GM04504 (cell line): ENCODE data around the gene PSTPIP1.
"Not testable (repeated sequence)": the region's sequence is repeated elsewhere in the genome, so short reads cannot be mapped to it uniquely, and the experiment has no call there.

Source experiments
- DNase-seq: peaks from one replicate; pipeline ENCODE4 v3.0.0-alpha.2; 2012; ENCODE audit warnings: low read depth

PSTPIP1 gene

DNA sequence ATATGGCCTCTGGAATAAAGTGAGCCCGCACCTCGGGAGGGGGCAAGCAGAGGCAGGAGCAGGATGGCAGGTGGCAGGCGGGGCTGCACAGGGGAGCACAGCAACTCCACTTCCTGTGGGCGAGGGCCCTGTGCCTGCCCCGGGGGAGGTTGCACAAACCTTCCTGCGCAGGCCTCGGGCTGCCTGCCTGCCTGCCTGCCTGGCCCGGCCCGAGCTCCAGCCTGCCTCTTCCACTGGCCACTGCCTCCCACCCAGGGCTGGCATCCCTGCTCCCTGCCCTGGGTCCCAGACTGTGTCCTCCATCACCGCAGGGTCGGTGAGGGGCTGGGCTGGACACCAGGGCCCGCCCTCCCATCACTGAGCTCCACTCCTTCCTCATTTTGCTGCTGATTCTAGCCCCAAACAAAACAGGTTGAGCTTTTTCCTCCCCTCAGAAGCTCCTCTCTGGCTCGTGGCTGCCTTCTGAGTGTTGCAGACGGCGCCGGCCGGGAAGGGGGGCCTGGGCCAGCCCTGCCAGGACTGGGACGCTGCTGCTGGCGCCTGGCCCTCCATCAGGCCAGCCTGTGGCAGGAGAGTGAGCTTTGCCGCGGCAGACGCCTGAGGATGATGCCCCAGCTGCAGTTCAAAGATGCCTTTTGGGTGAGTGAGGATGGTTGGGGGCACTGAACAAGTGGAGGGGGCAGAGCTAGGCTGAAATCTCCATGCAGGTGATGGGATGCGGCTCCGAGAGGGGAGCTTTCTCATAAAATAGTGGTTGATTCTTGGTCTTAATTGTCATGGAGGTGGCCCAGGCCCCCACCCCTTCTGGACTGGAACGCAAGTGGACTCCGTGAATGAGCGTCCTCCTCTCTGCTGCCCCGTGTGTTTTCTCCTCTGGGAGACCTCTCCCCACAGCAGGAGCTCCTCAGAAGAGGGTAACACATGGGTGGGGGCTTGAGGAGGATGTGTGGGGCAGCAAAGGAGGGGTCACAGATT lies at the start of gene PSTPIP1:
Gene PSTPIP1, plus strand, starts transcription at position 156 of the 975 bp plus-strand sequence. Its CDS starts 448 bp downstream, at position 604.
- no peak for DNase-seq

DNA sequence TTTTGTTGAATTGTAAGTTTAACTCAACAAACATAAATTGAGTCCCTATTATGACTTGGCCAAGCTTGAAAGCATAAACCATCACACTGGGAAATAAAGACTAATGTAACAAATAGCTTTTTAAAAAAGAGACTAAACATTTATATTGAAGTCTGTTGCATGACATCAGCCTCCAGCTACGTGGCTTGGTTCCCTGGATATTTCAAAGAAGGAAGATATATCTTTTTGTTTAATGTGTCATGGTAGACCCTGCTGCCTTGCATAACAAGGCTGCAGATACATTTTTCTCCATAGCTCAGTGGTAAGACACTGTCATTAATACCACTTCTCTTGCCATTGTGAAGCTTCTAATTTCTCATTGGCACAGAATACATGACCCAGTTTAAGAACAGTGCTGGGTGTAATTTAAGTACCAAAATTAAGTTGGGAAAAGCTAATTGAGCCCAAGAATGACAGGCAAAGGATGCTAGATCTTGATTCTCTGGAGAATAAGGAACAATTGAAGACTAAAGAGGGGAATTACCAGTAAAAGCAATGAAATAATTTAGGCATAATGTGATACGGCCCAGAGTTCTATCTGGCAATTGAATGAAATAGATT lies 49.3 kb upstream of the PSTPIP1 start:
- DNase-seq, result no peak

DNA sequence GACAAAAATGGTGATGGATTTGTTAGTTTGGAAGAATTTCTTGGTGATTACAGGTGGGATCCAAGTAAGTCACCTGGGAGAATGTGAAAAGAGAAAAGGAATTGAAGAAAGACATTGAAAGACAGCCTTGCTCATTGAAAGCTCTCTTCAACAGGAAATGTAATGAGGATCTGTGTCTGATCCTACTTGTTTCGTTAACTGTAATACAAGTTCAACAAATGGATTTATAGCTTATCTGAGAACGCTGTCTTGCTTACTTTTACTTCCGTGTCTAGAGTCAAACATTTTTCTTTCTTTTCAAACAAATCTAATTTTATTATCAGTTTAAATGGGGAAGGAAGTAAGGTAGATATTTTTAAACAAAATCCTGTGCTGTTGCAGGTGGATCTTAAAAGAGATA lies 47.5 kb upstream of the PSTPIP1 start:
- DNase-seq, result no peak

DNA sequence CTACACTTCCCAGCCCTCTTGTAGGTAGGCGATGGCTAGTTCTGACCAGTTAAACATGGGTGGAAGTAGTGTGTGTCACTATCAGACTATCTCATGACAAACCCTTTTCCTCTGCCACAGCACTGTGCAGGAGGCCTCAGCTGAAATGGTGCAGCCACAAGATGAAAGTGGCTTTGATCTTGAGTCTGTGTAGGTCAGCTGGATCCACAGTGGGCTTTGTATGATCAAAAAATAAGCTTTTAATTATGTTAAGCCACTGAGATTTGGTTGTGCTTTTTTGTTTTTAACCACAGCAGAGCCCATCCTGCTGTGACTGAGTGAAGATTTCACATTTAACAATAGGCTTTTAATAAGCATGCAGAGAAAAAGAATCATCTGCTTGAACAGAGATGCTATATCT lies 43.7 kb upstream of the PSTPIP1 start:
- DNase-seq, result no peak

DNA sequence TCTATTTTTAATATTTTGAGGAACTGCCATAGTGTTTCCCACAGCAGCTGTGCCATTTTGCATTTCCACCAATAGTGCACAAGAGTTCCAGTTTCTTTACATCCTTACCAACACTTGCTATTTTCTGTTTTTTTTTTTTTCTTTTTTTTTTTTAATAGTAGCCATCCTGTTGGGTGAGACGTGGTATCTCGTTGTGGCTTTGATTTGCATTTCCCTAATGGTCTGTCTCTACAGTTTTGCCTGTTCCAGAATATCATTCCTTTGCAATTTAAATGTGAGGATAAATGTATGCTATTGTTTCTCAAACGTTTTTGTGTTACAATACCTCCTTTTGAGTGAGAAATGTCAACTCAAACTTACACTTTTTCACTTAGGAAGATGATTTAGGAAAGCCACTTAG lies 41.0 kb upstream of the PSTPIP1 start:
- no peak for DNase-seq

DNA sequence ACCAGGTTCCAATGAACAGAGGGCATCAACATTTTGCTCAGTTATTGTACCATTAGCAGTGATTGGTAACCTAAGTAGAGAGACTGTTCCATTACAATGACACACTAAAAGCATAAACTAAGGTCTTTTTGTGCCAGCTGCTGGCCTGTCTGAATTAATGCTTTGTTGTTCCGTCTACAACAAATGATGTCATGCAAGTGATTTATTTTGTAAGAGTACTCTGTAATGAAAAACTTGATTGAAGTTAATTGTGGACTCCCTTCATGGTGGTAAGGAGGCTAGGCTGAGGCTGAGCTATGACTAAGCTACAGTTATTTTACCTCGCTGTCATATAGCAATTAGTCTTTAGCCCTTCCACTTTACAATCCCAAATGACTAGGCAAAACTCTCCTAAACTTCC lies 40.2 kb upstream of the PSTPIP1 start:
- no peak for DNase-seq

DNA sequence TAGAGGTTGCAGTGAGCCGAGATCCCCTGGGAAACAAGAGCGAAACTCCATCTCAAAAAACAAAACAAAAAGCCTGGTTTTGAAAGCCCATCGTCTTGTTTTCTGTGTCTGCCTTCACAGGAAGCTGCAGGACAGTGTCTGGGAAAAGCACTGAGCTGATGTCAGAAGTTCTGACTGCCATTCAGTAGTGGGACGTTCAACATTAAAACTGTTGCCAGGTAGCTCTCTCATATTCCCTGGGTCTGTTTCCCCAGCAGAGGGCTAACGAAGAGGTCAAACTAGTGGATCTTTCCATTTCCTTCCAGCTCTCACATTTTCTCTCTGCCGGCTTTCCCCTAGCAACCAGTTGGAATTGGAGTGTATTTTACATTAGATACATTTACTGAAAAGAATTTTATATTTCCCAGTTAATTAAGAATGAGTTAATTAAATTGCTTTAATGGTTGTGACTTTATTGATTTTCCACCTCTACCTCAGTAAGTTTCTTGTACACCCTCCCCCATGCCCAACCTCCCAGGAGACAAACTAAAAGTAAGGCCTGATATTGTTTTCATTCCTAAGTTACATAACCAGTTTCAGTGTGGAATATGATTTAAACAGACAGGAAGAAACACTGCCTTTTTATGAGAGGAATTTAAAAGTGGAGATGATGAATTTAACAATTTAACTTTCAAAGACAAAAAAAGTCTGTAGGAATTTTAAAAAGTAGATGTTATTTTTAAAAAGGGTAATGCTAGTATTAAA lies 33.5 kb upstream of the PSTPIP1 start:
- no peak for DNase-seq

DNA sequence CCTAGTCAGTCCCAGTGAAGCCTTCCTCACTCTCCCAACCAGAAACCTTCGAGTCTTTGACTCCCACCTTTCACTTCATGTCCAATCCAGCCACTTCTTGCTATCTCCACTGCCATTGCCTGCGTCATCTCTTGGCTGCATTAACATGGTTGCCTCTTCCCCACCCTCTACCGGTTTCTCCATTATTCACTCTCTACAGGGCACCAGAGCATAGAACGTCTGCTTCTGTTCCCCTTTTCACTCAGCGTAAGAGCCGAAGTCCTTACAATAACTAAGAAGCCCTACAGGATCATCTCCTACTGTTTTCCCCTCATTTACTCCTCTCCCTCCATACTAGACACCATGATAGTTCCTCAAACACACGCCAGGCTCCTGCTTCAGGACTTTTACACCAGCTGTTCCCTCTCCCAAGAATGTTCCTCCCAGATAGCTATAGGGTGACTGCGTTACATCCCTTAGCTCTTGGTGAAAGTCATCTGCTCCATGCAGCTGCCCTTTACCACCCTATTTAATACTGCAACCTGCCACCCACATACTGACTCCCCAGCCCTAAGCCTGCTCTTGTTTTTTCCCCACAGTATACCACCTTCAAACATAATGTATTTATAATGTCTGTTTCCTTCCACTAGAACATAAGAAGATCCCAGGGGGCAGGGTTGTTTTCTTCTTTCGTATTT lies 32.5 kb upstream of the PSTPIP1 start:
- DNase-seq, result no peak

DNA sequence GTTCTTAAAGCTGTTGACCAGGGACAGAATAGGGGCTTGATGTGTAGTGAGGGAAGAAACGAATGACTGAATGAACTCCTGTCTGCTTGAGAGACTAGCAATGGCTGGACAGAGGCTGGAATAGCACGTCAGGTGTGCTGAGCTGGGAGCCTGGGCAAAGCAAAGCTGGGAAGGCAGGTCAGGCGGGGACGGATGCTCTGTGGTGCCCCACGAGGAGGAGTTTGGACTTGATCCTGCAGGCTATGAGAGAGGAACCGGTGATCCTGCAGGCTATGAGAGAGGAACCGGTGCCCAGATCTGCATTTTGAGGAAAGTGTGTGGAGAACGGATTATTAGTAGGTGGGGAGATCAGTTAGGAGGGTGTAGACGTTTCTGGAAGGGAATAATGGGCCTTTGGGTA lies 31.3 kb upstream of the PSTPIP1 start:
- no peak for DNase-seq

DNA sequence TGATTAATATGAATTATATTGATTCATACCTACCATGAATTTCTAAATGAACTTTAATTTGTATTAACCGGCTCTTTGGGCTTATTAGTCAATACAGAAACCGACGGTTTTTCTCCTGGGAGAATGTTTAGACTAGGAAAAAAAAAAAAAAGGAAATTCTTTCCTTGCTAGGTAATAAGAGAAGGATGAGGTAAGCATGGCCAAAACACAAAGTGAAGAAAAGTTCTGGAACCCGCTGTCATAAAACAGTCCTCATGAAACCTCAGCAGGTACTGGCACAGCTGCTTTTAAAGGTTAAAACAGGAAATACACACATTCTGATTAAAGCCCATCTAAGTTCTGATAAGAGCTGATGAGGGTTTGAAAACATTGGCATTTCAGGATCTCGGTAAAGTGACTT lies 30.8 kb upstream of the PSTPIP1 start:
- no peak for DNase-seq

DNA sequence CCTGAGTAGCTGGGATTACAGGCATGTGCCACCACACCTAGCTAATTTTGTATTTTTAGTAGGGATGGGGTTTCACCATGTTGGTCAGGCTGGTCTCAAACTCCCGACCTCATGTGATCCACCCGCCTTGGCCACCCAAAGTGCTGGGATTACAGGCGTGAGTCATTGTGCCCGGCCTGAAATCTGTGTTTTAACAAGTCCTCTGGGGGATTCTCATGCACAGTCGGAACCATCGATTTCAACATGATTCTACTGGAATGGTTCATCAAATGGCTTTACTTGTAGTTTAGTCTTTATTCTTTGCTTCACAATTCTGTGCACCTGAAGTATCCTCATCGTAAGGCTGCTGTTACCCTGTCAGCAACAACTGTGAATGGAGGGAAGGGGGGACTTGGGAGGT lies 28.9 kb upstream of the PSTPIP1 start:
- DNase-seq, result not testable (repeated sequence)

DNA sequence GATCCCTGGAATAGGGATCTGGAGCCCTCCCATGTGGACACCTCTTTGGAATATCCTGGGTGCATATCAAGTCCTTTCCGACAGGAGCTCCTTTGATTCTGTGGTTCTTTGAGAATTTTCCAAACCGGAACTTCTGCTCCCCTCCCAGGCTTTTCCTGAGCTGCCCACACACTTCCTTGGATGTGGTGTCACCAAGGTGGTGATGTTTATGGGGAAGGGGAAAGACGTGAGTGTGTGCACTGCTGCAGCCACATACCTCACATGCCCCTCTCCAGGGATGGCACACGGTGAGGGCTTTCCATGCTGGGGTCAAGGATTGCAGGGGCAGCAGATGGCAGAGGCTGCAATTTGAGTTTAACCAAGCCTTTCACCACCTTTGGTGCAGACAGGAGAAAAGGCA lies 27.9 kb upstream of the PSTPIP1 start:
- no peak for DNase-seq

DNA sequence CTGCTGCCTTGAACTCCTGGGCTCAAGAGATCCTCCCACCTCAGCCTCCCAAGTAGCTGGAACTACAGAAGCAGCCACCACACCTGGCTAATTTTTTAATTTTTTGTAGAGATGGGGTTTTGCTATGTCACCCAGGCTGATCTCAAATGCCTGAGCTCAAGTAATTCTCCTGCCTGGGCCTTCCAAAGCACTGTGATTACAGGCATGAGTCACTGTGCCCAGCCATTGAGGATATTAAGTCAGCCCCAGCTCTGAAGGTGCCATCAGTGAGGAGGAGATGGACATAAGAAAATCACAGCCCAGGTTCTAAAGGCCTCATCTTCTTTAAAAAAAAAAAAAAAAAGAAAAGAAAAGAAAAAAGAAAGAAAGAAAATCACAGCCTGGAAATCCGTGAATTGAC lies 26.6 kb upstream of the PSTPIP1 start:
- no peak for DNase-seq

DNA sequence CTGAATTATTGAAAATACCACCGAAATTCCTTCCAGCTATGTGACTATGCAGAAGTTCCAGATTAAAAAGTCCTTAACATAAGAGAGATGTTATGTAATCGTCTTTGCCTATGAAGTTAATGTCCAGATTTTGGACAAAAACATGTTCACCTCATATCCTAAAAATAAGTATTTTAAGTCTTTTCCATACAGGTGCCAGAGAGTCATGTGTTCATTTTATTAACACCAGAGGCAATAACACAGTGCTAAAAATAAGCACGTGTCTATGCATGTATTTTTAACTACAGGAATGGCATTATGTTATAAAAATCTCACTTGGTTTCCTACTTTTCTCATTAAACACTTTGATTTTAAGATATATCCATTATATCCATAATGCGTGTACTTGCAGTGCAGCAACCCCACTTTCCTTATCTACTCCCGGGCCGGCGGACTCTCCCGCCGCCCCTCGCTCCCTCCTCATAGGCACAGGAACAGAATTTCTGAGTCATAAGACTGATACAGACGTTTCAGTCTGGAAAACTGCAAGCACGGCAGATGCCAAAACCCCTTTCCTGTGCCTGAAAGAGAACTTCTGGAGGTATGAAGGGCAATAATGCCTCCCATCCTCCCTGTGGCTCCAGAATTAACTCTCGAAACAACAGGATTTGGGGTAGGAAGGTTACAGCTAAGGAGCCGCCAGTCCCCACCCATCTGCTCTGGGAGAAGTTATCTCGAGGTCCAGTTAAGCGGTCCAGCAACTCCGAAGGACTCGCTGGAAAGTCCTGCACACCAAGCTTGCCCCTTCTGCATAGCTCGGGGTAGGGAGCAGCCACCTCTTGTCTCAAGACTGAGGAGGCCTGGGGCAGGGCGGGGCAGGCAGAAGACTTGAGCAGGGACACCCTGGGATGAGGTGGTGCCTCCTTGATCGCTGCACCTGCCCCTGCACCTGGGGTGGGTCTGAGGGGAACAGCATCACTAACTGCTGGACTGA lies 22.3 kb upstream of the PSTPIP1 start:
- DNase-seq, result no peak

DNA sequence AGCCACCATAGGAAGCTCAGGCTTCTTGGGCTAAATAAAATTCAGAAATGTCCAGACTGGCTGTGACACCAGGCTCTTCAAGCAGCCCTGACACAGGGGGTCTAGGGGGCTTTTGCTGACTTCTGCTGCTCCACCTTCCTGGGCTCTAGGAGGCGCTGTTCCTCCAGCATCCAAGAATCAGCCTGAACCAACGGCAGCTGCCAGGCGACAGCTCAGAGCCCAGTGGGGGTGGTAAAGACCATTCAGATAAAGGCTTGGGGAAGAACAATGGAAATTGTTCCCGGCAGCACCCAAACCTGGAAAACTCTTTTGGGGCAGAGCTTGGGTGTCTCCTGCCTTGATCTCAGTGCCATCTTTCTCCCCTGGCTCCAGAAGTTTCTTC lies 21.6 kb upstream of the PSTPIP1 start:
- DNase-seq, result no peak

DNA sequence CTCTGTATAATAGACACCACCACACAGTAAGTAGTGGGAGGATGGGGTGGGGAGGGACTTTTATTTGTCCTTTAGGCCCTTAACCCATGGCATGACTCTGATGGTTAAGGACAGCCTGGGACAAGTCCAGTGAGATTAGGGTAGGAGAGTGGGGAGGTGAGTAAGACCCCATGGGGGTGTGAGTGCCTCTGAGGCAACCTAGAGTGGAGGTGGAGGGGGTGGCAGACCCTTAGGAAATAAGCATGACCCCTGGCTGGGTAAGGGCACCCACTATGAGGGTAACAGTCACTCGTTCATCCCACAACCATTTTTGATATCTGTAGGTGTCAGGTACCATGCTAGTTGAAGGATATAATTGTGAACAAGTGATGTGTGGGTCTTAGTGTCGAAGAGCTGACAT lies 21.0 kb upstream of the PSTPIP1 start:
- DNase-seq, result no peak

DNA sequence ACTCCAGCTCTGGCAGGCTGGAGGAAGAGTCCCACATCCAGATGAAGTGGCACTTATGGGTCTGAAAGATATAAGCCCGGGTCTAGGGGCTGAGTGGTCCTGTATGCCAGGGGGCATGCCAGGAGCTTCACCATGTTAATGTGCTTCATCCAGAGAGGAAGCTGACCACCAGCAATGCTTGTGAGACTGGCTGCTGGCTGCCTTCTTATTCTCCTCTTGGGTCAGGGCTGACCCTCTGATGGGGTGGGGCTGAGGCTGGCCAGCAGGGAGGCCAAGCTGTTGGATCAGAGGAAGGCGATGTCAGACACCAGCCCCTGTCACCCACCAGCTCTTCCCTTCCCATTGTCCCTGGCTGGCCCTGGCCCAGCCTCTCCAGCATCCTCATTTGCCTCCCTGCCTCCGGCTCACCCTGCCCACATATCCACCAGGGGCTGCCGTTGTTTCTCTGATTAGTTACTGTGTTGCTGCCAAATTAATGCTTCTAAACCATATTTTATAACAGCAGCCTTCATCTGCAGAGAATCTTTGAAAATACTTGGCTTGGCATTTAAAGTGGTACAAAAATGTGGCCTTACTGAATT lies 20.4 kb upstream of the PSTPIP1 start:
- DNase-seq, result no peak

DNA sequence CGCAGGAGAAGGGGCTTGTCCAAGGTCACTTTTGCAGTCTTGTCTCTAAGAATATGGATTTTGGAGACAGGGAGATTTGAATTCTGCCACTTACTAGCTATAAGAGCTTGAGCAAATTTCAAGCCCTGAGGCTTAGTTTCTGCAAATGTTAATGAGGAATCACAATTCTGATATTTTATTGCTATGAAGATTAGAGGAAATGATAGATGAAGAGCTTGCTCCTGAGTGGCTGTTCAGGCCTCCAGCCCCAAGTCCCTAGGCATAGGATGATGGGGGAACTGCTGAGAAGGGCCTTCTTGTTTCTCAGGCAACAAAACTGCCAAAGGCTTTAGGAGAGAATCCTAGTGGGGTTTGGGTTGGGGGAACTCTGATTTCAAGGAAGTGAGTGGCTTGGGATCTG lies 18.8 kb upstream of the PSTPIP1 start:
- DNase-seq, result no peak

DNA sequence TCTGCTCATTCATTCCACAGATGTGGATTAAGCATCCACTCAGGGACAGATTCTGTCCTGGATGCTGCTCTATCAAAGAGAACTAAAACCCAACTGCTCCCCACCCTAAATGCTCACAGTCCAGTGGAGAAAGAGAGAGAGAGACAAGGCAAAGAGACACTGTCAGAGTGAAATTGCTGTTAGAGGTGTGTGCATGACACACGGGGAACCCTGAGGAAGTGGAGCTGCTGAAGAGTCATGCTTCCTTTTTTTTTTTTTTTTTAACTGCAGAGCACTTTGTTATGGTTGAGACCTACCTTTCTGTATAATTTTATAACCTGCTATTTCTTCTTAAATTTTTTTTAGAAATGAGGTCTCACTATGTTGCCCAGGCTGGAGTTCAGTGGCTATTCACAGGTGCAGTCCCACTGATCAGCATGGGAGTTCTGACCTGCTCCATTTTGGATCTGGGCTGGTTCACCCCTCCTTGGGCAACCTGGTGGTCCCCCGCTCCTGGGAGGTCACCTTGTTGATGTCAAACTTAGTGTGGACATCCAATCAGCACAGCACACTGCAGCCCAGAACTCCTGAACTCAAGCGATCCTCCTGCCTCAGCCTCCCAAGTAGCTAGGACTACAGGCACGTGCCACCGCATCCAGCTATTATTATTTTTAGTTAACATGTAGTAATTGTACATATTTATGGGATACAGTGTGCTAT lies 18.2 kb upstream of the PSTPIP1 start:
- DNase-seq, result no peak
